ENCODE results near the gene RFX4.

DNA sequence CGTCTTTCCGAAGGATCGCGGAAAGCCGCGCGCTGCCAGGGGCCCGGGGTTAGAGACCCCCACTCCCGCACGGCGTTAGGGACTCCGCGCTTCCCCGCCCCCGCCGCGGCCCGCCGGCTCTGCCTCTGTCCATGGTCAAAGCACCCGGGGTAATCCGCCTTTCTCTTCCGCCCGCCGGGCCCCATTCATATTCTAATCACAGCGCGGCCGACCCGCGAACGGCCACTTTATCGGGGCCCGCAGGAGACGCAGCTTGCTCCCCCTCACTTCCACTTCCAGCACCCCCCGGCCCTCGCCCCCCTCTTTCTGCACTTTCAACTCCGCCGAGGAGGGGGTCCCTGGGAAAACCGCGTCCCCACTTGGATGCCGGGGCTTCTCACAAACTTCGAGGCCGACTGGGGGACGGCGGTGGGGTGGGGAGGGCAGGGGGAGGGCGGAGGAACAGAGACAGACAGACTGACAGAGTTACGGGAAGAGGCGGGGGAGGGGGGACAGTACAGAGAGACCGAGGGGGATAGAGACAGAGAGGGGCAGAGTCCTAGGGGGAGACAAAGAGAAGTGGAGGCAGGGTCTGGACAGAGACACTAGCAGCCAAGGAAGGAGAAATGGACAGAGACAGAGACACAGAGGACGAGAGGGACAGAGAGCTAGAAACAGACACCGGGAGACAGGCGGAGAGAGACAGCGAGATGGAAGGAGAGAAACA, 1.1 kb upstream of the RFX4 start:
- TF ChIP-seq, protein P1, sequence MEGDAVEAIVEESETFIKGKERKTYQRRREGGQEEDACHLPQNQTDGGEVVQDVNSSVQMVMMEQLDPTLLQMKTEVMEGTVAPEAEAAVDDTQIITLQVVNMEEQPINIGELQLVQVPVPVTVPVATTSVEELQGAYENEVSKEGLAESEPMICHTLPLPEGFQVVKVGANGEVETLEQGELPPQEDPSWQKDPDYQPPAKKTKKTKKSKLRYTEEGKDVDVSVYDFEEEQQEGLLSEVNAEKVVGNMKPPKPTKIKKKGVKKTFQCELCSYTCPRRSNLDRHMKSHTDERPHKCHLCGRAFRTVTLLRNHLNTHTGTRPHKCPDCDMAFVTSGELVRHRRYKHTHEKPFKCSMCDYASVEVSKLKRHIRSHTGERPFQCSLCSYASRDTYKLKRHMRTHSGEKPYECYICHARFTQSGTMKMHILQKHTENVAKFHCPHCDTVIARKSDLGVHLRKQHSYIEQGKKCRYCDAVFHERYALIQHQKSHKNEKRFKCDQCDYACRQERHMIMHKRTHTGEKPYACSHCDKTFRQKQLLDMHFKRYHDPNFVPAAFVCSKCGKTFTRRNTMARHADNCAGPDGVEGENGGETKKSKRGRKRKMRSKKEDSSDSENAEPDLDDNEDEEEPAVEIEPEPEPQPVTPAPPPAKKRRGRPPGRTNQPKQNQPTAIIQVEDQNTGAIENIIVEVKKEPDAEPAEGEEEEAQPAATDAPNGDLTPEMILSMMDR (IDR thresholded peaks at IDR 0.05; ENCODE audit: insufficient read depth, low read length): no peak
- no peak for TF ChIP-seq GABPA (IDR thresholded peaks at IDR 0.05; ENCODE audit: low read depth)

Measured in HL-60 (cell line).